IMR-90 (cell line): ENCODE measurements around the gene DAPK3. TPM values are rescaled to one million over a fixed set of nuclear protein-coding genes. Genes with fewer than 3 reads are reported as not detected.

Experiments
- polyA plus RNA-seq, 3 experiments: library from polyadenylated mRNA; depleted of rRNA; stranded (reverse); fragments of >200 nt; gene quantifications; 2 replicates each; pipeline ENCODE4 v1.2.3, GENCODE V29; 2012; ENCODE audit warnings: low replicate concordance in 1 of 3
- total RNA-seq: library from RNA; depleted of rRNA; stranded (reverse); fragments of >200 nt; gene quantifications from 2 replicates; pipeline ENCODE4 v1.2.3, GENCODE V29; 2012
- TF ChIP-seq, protein P1 (sequence below): fragments of 150-350 bp; IDR thresholded peaks from 2 replicates; pipeline ENCODE4 v1.6.1; 2017; ENCODE audit warnings: mild to moderate bottlenecking, antibody characterized with exemption, low read length, low read depth

The DAPK3 gene
- total and polyA plus RNA-seq, 2 of the 4 experiments (the other 2 are of a cell fraction): 145 to 188 TPM

DNA sequence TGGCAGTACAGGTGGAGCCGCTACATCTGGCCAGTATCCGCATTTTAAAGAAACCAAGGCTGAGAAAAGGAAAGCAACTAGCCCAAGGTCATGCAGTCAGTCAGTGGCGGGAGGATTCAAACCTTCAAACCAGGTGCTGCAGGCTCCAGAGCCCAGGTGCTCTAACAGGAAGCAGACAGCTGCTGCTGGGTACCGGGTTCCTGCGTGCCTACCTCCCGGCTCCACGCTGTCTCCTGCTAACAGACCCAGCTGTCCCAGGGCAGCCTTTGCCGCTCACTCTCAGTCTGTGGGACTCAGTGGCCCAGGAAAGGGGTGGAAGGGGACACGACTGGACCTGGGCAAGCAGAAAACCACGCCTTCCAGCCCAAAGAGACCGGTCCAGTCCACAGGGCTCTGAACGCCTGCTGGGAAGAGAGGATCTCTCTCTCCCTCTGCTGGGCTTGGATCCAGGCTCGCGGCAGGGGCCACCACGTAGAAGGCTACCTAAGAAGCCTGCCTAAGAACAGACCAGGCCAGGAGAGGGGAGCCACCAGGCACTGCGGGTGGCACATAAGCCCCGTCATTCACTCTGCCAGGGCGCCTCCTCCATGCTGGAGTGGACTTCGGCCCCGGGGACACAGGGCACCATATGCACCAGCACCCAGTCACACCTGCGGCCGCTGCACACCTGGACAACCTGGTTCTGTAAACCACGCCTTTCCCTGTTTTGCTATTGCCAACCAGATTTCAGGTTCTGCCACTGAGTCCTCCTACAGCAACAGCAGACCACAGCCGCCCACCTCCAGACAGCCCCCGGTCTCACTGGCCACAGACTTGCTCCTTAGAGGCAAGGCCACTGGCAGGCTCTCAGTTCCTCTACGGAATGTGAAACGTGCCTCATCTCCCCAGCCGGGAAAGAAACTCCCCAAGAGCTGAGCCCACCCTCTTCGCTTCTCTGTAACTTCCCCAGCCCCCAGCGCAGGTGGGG lies 4.6 kb downstream of the DAPK3 start (continued):
- TF ChIP-seq, protein P1, sequence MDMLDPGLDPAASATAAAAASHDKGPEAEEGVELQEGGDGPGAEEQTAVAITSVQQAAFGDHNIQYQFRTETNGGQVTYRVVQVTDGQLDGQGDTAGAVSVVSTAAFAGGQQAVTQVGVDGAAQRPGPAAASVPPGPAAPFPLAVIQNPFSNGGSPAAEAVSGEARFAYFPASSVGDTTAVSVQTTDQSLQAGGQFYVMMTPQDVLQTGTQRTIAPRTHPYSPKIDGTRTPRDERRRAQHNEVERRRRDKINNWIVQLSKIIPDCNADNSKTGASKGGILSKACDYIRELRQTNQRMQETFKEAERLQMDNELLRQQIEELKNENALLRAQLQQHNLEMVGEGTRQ: no peak
